HG03457 (cell line): ENCODE data around the gene PHACTR4.
"Not testable (repeated sequence)": the region's sequence is repeated elsewhere in the genome, so short reads cannot be mapped to it uniquely, and the experiment has no call there.

Source experiments
- ATAC-seq: cut with Tn5 transposase; IDR thresholded peaks from one replicate; pipeline ENCODE4 v1.9.1; 2021; ENCODE audit warnings: moderate number of reproducible peaks; ENCODE audit not compliant: unreplicated experiment

Gene PHACTR4

DNA sequence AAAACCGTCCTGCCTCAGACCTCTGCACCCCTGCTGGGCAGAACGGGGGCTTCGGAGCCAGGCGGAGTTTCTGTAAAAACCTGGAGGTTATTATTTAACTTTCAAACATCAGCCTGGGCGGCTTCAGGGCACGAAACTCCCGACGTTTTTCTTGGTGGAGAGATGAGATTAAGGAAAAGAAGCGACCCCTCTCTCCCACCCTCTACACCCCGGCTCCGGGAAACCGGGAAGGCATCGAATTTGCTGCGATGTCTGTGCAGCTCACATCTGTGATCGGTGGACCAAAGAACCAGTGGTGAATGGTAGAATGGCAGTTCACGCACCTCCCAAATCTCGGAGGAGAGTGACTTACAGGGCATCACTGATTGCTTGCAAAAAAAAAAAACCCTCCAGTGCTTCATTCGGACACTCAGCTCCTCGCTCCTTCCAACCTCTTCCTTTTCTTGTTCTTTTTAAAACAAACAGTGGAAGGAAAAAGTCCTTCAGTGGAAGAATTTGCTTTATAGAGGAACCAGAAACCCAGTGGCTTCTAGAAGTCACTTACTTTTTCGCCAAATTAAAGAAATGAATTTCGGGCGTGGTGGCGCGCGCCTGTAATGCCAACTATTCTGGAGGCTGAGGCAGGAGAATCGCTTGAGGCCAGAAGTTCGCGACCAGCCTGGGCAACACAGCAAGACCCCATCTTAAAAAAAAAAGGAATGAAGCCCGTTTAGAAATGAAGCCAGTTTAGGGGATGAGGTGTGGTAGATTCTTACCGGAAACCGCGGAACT is 884 bp downstream of the PHACTR4 start:
- ATAC-seq = no peak

DNA sequence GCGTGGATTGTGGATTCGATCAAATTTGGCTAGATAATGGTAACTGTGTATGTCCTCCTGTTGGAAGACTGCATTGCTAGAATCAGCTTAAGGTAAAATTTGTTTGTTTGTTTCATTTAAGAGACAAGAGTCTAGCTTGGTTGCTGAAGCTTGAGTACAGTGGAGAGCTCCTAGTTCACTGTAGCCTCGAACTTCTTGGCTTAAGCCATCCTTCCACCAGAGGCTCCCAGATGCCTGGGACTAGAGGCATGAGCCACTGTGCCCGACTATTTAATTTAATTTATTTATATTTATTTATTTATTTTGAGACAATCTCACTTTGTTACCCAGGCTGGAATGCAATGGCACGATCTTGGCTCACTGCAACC is 1.5 kb downstream of the PHACTR4 start:
- no peak for ATAC-seq

DNA sequence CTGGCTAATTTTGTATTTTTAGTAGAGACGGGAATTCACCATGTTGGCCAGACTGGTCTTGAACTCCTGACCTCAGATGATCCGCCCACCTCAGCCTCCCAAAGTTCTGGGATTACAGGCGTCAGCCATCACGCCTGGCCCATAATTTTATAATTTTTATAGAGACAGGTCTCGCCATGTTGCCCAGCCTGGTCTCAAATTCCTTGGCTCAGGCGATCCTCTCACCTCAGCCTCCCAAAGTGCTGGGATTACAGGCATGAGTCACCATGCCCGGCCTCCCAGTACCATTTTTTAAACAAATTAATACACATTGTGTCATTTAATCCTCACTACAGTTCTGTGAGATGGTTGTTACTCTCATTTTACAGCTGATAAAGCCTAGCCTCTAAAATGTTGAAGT is 3.9 kb downstream of the PHACTR4 start:
- not testable (repeated sequence) for ATAC-seq

GRCh38 chr1:28374297-28374696 is 4.8 kb downstream of the PHACTR4 start:
- no peak for ATAC-seq

GRCh38 chr1:28375598-28375997 is 6.1 kb downstream of the PHACTR4 start:
- not testable (repeated sequence) for ATAC-seq

GRCh38 chr1:28376195-28376594 is 6.7 kb downstream of the PHACTR4 start:
- ATAC-seq = not testable (repeated sequence)

GRCh38 chr1:28378906-28379305 is 9.4 kb downstream of the PHACTR4 start:
- ATAC-seq = no peak

DNA sequence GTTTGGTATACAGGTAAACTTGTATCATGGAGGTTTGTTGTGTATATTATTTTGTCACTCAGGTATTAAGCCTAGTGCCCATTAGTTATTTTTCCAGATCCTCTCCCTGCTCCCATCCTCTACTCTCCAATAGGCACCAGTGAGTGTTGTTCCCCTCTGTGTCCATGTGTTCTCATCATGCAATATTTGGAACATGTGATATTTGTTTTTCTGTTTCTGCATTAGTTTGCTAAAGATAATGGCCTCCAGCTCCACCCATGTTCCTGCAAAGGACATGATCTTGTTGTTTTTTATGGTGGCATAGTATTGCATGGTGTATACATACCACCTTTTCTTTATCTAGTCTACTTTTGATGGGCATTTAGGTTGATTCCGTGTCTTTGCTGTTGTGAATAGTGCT is 10.9 kb downstream of the PHACTR4 start:
- no peak for ATAC-seq

GRCh38 chr1:28383785-28384184 is 14.2 kb downstream of the PHACTR4 start:
- ATAC-seq = not testable (repeated sequence)

DNA sequence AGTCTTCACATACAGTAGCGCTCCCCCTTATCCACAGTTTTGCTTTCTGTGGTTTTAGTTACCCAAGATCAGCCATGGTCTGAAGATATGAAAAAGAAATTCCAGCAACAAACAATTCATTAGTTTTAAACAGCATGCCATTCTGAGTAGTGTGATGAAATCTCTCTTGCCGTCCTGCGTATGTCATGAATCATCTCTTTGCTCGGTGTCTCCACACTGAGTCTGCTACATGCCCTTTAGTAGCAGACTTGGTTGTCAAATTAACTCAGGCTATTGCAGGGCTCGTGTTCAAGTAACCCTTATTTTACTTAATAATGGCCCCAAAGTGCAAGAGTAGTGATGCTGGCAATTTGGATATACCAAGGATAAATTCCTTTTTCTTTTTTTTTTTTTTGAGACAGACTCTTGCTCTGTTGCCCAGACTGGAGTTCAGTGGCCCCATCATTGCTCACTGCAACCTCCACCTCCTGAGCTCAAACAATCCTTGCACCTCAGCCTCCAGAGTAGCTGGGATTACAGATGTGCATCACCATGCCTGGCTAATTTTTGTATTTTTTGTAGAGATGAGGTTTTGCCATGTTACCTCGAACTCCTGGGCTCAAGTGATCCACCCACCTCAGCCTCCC is 22.6 kb downstream of the PHACTR4 start:
- no peak for ATAC-seq

- ATAC-seq = no peak
Observed at GRCh38 chr1:28394136-28394535, 24.6 kb downstream of the PHACTR4 start.

DNA sequence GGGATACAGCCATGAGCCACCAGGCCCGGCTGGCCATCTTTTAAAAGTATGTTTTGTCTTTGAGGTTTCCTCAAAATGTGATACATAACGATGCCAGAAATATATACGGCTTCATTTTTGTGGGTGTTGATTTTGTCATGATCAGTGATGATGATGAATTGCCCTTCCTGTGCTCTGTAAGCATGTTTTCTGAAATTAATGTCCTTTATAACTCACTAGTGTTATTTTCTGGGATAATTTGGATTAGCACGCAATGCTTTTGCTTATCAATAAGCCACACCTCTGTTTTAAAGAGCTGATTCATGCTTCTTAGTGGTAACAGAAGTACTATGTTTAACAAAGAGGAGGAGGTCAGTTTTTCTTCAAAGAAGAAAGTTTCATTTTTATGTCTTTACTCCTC is 25.6 kb downstream of the PHACTR4 start:
- no peak for ATAC-seq

- ATAC-seq = no peak
Observed at GRCh38 chr1:28401760-28402159, 32.2 kb downstream of the PHACTR4 start.

- no peak for ATAC-seq
Observed at GRCh38 chr1:28409090-28409489, 39.5 kb downstream of the PHACTR4 start.

- no peak for ATAC-seq
Observed at GRCh38 chr1:28411656-28412055, 42.1 kb downstream of the PHACTR4 start.

DNA sequence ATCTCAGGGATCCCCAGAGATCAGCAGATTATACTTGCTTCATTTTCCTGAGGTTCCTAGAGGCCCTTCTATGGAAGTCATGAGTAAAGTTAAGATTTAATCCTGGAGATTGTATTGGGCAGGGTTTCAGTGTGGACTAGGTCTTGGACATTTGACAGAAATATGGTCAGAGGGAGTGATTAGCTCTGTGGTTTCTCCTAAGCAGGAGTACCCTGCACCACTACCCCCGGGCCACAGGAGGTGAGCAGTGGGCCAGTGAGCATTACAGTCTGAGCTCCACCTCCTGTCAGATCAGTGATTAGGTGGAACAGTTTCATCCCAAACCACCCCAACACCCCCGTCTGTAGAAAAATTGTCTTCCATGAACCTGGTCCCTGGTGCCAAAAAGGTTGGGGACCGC is 43.2 kb downstream of the PHACTR4 start:
- ATAC-seq = no peak

DNA sequence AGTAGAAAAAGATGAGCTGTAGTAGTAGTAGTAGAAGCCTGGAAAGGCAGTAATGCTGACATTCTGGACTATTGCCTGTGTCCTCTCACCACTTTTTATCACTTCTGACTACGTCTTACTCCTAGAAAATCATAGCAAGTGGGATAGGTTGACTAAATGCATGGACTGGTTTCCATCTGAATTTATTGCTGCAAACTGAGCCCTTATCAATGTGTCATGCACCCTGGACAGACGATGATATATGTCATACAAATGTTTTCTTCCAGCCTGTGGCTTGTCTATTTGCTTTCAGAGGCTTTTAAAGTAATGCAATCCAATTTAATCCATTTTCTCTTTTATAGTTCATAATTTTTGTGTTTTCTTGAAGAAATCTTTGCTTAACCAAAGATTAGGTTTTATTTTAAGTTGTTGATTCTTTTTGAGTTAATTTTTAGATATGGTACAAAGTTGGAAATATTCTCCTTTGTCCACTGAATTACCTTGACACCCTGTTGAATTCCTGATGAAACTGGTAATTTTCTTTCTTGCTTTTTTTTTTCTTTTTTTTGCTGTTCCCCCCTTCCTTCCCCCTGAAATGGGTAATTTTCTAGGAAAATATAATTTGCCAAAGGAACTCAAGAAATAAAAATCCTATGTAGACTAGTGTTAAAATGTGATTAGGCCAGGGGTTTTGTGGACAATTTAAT is 47.1 kb downstream of the PHACTR4 start:
- no peak for ATAC-seq

GRCh38 chr1:28417441-28417922 is 47.9 kb downstream of the PHACTR4 start:
- ATAC-seq = no peak

DNA sequence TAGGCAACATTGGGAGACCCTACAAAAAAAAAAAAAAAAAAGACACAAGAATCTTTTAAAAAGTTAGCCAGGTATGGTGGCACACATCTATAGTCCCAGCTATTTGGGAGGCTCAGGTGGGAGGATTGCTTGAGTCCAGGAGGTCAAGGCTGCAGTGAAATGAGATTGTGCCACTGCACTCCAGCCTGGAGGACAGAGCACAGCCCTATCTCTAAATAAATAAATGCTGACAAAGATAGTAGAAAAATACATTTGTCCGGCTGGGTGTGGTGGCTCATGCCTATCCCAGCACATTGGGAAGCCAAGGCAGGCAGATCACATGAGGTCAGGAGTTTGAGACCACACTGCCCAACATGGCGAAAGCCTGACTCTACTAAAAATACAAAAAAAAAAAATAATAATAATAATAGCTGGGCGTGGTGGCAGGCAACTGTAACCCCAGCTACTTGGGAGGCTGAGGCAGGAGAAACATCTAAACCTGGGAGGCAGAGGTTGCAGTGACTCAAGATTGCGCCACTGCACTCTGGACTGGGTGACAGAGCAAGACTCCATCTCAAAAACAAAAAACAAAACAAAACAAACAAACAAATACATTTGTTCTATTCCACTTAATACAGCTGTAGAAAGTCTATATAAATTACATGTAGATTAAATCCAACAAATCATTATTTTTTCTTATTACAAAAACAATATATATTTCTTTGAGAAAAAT is 48.5 kb downstream of the PHACTR4 start:
- ATAC-seq = no peak

GRCh38 chr1:28421744-28422143 is 52.2 kb downstream of the PHACTR4 start:
- ATAC-seq = no peak

DNA sequence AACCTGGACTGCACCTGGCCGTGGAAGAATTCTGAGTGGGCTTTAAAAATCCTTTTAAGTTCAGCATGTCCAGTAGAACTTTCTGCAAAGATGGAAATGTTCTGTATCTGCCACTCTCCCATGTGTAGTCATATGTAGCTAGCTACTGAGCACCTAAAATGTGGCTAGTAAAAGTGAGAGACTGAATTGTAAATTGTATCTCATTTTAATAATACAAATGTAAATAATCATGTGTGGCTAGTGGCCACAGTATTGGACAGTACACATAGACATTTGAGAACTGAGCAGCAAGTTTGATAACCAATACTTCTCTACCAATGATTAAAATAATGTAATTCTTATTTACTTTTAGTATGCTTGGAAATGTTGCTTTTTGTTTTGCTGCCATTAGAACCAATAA is 57.3 kb downstream of the PHACTR4 start:
- ATAC-seq = no peak
